ENCODE measurements around the gene OPCML. TPM values are rescaled to one million over a fixed set of nuclear protein-coding genes. Genes with fewer than 3 reads are reported as not detected.

Gene OPCML
- total RNA-seq, 1 experiment from 2014 or later: 0.94 TPM

DNA sequence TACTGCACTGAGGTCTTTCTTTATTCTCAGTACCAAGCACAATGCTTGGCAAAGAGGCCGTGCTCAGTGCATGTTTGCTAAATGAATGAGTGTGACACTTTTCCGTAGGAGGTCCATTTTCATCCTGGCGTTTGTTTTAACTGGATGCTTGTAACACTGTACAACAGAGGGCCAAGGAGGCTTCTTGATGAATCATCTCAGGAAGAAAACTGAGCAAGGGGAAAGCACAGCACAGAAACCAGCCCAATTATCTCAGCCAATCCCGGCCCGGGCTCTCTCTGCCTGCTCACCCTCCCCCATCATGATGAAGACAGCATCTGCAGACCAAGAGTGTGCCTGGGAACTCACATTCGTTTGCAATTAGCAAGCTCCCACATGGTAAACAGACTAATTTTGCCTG is 570.3 kb downstream of the OPCML start:
- Histone ChIP-seq H3K14ac (ENCODE audit: insufficient read depth, low read length) (no peak overlapping the region), H2AK5ac (ENCODE audit: insufficient read length, low read length) (no peak overlapping the region), H2BK15ac (ENCODE audit: low read depth, low read length) (no peak overlapping the region), H4K5ac (ENCODE audit: insufficient read length, low read depth, low read length) (no peak overlapping the region), H2BK20ac (ENCODE audit: low read depth, low read length, poor library complexity, severe bottlenecking) (no peak overlapping the region), H3K27ac (ENCODE audit: insufficient read length, low read depth, low read length) (no peak overlapping the region), H2BK120ac (ENCODE audit: low read depth, low read length, poor library complexity, severe bottlenecking) (no peak overlapping the region), H2BK5ac (ENCODE audit: insufficient read length, low read length) (no peak overlapping the region), H3K4me1 (ENCODE audit: insufficient read depth, low read length) (no peaks in the 10 kb centered on the region; the same call in 1 of the 2 replicates), H2BK12ac (ENCODE audit: insufficient read length, low read depth, low read length) (no peak overlapping the region), H3K56ac (ENCODE audit: insufficient read length, low read depth, low read length) (no peak overlapping the region), H4K8ac (replicated peaks; ENCODE audit: insufficient read length, low read depth, low read length) (no peak overlapping the region), H3K23ac (ENCODE audit: insufficient read length, low read depth, low read length) (no peak overlapping the region), H4K91ac (ENCODE audit: insufficient read length, low read depth, low read length) (no peak overlapping the region), H3K4ac (ENCODE audit: low read depth, low read length) (no peak overlapping the region), H3K23me2 (ENCODE audit: insufficient read length, low read depth, low read length, poor library complexity, severe bottlenecking) (no peaks in the 10 kb centered on the region), H3K18ac (ENCODE audit: insufficient read length, low read depth, low read length) (no peak overlapping the region), H4K20me1 (ENCODE audit: control insufficient read depth, insufficient read depth, insufficient read length) (no peaks in the 10 kb centered on the region), H2AFZ (ENCODE audit: low read length) (no peak overlapping the region), H3K9ac (ENCODE audit: extremely low read depth, insufficient read length, low read length) (no peak overlapping the region), H3K79me2 (ENCODE audit: insufficient read depth, low read length) (no peaks in the 10 kb centered on the region), H3K4me2 (ENCODE audit: insufficient read depth, insufficient read length, low read length) (no peak overlapping the region), H3K27me3 (ENCODE audit: insufficient read depth, low read length) (no peaks in the 10 kb centered on the region), H3K9me3 (ENCODE audit: control insufficient read depth, low read depth, low read length) (no peaks in the 10 kb centered on the region), H3T11ph (ENCODE audit: low read length) (no peak overlapping the region), H3K79me1 (ENCODE audit: insufficient read depth, low read depth, low read length, poor library complexity, severe bottlenecking) (no peaks in the 10 kb centered on the region)
- no peaks in the 10 kb centered on the region for H3K9me3 Mint-ChIP-seq
- no peak overlapping the region for H3K27ac Mint-ChIP-seq
- no peaks in the 10 kb centered on the region for H3K36me3 Mint-ChIP-seq (ENCODE audit: insufficient read depth in 1 of 3, low read depth in 3 of 3)
- H3K27me3 Mint-ChIP-seq (ENCODE audit: low read depth): peaks cover 19% of the 10 kb centered on the region
- peaks cover 19 to 20% of the 10 kb centered on the region in 2 experiments for H3K4me1 Mint-ChIP-seq
- TF ChIP-seq, protein P1, sequence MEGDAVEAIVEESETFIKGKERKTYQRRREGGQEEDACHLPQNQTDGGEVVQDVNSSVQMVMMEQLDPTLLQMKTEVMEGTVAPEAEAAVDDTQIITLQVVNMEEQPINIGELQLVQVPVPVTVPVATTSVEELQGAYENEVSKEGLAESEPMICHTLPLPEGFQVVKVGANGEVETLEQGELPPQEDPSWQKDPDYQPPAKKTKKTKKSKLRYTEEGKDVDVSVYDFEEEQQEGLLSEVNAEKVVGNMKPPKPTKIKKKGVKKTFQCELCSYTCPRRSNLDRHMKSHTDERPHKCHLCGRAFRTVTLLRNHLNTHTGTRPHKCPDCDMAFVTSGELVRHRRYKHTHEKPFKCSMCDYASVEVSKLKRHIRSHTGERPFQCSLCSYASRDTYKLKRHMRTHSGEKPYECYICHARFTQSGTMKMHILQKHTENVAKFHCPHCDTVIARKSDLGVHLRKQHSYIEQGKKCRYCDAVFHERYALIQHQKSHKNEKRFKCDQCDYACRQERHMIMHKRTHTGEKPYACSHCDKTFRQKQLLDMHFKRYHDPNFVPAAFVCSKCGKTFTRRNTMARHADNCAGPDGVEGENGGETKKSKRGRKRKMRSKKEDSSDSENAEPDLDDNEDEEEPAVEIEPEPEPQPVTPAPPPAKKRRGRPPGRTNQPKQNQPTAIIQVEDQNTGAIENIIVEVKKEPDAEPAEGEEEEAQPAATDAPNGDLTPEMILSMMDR (conservative IDR thresholded peaks at IDR 0.05): no peak
- no peak overlapping the region for H3K4me3 Mint-ChIP-seq
- WGBS (ENCODE audit: extremely low coverage, insufficient read length, low lambda C conversion rate): no CpG with 5 or more reads among the region's 6 CpGs
- no peak for DNase-seq

Measured in H9 (cell line).